Lower leg skin (tissue), 4 donors: ENCODE results near the gene CYP2A13. TPM values are rescaled to one million over a fixed set of nuclear protein-coding genes. Genes with fewer than 3 reads are reported as not detected.

ENCODE experiments used
- DNase-seq, 2 donors: peaks; one replicate each; pipeline ENCODE4 v3.0.0-alpha.2; 2019; ENCODE audit warnings: low spot score in 2 of 2
- H3K4me3 ChIP-seq: fragments of 200-600 bp; sonication (generic); 2 replicates; pipeline ENCODE4 v1.5.1; 2017; ENCODE audit warnings: mild to moderate bottlenecking, low read depth; ENCODE audit not compliant: poor library complexity, severe bottlenecking
- POLR2A ChIP-seq, 2 donors: fragments of 450-650 bp; IDR thresholded peaks; one replicate each; pipeline ENCODE4 v1.6.1; 2016 to 2017; ENCODE audit warnings: antibody characterized with exemption in 2 of 2, mild to moderate bottlenecking in 1 of 2, moderate library complexity in 1 of 2
- WGBS, 2 donors: methylation state at CpG; one replicate each; pipeline ENCODE4 v1.1.5; 2018; 5-methylcytosine and 5-hydroxymethylcytosine counted together
- intact Hi-C: fragments of 100-400 bp; cut with DNase I; formaldehyde crosslinking; loops from one replicate; pipeline ENCODE4 v1.15.0; 2023; ENCODE audit warnings: low total_unique reads
- total RNA-seq, 4 donors: library from RNA; depleted of rRNA; stranded (reverse); fragments of >200 nt; gene quantifications; one replicate each; pipeline ENCODE4 v1.1.0, GENCODE V29; 2016
- TF ChIP-seq, protein P1 (sequence below), 3 donors: fragments of 450-650 bp; IDR thresholded peaks; one replicate each; pipeline ENCODE4 v1.5.1; 2016; ENCODE audit warnings: antibody characterized with exemption in 3 of 3, mild to moderate bottlenecking in 3 of 3, moderate library complexity in 2 of 3

The CYP2A13 gene
- total RNA-seq, 4 donors from 2014 or later = not detected

DNA sequence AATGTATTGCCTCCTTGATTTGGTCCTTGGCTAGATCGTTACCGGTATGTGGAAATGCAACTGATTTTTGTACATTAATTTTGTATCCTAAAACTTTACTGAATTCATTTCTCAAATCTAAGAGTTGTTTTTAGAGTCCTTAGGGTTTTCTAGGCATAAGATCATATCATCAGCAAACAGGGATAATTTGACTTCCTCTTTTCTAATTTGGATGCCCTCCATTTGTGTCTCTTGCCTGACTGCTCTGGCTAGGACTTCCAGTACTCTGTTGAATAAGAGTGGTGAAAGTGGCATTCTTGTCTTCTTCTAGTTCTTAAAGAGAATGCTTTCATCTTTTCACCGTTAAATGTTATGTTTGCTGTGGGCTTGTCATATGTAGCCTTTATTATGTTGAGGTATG, 12.0 kb upstream of the CYP2A13 start:
- intact Hi-C loops = no loop called here
- 83 to 84% methylated on average over 3 of the region's 3 CpGs for WGBS, 2 donors

DNA sequence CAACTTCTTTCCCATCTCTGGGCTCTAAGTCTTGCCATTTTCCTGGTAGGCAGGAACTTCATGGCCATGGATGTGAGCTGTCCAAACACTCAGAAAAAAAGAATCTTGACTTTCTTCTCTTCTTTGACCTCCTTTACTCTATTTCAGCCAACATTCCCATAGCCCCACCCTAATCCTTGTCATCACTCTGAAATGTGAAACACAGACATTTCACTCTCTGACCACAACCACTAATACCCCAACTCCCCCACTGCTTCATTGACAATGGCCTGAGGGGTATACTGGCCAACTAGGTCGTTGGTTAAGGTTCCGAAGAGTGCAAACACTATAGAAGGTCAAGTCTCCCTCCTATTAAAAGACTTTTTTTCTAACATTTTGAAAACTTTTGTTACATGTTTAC, 4.7 kb upstream of the CYP2A13 start:
- H3K4me3 ChIP-seq = no peak overlapping the region
- 69 to 70% methylated on average over 2 of the region's 2 CpGs for WGBS, 2 donors
- intact Hi-C loops = no loop called here
- no peak for TF ChIP-seq POLR2A (IDR thresholded peaks at IDR 0.05)
- TF ChIP-seq, protein P1, sequence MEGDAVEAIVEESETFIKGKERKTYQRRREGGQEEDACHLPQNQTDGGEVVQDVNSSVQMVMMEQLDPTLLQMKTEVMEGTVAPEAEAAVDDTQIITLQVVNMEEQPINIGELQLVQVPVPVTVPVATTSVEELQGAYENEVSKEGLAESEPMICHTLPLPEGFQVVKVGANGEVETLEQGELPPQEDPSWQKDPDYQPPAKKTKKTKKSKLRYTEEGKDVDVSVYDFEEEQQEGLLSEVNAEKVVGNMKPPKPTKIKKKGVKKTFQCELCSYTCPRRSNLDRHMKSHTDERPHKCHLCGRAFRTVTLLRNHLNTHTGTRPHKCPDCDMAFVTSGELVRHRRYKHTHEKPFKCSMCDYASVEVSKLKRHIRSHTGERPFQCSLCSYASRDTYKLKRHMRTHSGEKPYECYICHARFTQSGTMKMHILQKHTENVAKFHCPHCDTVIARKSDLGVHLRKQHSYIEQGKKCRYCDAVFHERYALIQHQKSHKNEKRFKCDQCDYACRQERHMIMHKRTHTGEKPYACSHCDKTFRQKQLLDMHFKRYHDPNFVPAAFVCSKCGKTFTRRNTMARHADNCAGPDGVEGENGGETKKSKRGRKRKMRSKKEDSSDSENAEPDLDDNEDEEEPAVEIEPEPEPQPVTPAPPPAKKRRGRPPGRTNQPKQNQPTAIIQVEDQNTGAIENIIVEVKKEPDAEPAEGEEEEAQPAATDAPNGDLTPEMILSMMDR (IDR thresholded peaks at IDR 0.05) = no peak
- DNase-seq = no peak

More for the DNA sequence above, 12.0 kb upstream of the CYP2A13 start:
- DNase-seq = no peak
- TF ChIP-seq, protein P1 (IDR thresholded peaks at IDR 0.05) = no peak
- TF ChIP-seq POLR2A (IDR thresholded peaks at IDR 0.05) = no peak
- no peak overlapping the region for H3K4me3 ChIP-seq

DNA sequence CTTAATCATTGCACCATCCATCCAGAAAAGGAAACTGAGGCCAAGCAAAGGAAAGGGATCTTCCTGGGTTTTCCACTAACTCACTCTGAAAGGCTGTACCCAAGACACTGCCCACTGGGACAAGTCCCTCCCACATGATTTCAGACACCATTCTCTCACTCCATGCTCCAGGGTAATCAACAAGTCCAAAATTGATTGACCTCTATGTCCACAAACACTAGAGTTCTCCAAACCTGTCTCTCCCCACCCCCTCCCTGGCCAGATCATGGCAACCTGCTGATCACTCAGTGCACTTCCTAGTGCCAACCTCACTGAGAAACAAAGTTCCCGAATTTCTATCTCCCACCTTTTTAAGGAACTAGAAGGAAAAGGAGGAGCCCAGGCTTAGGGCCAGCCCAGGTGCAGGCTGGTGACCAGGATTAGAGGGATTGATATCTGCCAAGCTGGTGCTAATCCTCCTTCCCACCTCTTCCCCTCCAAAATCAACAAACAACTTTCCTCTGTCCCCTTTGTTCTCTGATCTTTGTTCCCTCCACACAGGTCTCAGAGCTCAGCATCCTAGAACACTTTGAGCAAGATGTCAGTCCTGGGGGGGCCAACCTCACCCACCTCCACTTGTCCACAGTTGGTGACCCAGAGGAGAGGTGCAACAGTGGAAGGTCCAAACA, 2.4 kb upstream of the CYP2A13 start:
- TF ChIP-seq, protein P1 (IDR thresholded peaks at IDR 0.05) = no peak
- TF ChIP-seq POLR2A (IDR thresholded peaks at IDR 0.05) = no peak
- no peak overlapping the region for H3K4me3 ChIP-seq
- intact Hi-C loops = no loop called here
- DNase-seq = no peak
- 52 to 58% methylated on average over 1 of the region's 1 CpG for WGBS, 2 donors

DNA sequence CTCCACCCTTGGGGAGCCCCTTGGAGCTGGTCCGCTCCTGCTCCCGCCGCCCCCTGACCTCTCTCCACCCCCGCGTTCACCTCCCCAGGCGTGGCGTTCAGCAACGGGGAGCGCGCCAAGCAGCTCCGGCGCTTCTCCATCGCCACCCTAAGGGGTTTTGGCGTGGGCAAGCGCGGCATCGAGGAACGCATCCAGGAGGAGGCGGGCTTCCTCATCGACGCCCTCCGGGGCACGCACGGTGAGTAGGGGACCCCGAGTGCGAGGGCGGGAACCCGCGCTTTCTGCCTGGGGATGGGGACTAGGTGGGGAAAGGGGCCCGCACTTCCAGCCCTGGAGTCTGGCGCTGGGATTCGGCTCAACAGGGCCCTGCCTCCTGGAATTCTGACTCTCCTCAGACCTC, 1.7 kb downstream of the CYP2A13 start:
- WGBS, 2 donors = 2 to 4% methylated on average over 22 to 25 of the region's 32 CpGs

DNA sequence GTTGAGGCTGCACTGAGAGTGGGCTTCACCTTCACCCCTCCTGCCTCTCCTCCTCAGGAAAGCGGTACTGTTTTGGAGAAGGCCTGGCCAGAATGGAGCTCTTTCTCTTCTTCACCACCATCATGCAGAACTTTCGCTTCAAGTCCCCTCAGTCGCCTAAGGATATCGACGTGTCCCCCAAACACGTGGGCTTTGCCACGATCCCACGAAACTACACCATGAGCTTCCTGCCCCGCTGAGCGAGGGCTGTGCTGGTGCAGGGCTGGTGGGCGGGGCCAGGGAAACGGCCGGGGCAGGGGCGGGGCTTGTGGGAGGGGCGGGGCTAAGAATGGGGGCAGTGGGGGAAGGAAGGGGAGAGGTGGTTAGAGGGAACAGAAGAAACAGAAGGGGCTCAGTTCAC, 7.5 kb downstream of the CYP2A13 start:
- H3K4me3 ChIP-seq = no peak overlapping the region
- DNase-seq = no peak
- intact Hi-C loops = no loop called here
- TF ChIP-seq, protein P1 (IDR thresholded peaks at IDR 0.05) = no peak
- TF ChIP-seq POLR2A (IDR thresholded peaks at IDR 0.05) = no peak
- WGBS, 2 donors = 63% methylated on average over 15 of the region's 15 CpGs

More for the DNA sequence above, 1.7 kb downstream of the CYP2A13 start:
- TF ChIP-seq, protein P1 (IDR thresholded peaks at IDR 0.05) = no peak
- no peak for TF ChIP-seq POLR2A (IDR thresholded peaks at IDR 0.05)
- no peak for DNase-seq
- intact Hi-C loops = no loop called here
- H3K4me3 ChIP-seq = no peak overlapping the region

DNA sequence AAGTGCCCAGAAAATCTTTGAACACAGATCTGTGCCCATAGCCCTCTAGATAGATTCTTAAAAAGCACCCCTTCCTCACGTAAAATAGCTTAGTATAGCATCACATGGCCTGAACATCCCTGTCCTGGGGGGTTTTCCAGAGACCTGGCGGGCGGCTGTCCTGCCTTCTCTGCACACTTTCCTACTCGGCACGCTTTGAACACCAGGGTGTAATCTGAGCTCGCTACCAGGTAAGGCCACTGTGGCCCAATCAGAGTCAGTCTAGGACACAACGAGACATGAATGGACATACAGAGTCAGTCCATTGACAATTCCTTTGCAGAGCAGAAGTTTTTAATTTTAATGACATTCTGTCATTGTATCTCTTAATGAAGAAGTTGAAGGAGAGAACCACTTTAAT, 8.1 kb downstream of the CYP2A13 start:
- 38 to 49% methylated on average over 7 of the region's 7 CpGs for WGBS, 2 donors
- intact Hi-C loops = no loop called here

More for the DNA sequence above, 8.1 kb downstream of the CYP2A13 start:
- no peak for DNase-seq
- no peak for TF ChIP-seq POLR2A (IDR thresholded peaks at IDR 0.05)
- TF ChIP-seq, protein P1 (IDR thresholded peaks at IDR 0.05) = no peak
- no peak overlapping the region for H3K4me3 ChIP-seq
